Naive thymus-derived CD4-positive, alpha-beta T cell (primary cell): ENCODE results near the gene HJURP. TPM values are rescaled to one million over a fixed set of nuclear protein-coding genes. Genes with fewer than 3 reads are reported as not detected.

Experiments
- ATAC-seq: fragments of 150-1000 bp; cut with Tn5 transposase; 2 replicates; pipeline ENCODE4 v1.10.0; 2021; ENCODE audit warnings: mild to moderate bottlenecking, moderate library complexity
- CTCF ChIA-PET: fragments of 350-600 bp; sonication (Branson Sonifier 250); formaldehyde crosslinking; loops from one replicate; lab custom pipeline; 2021; ENCODE audit warnings: antibody characterized with exemption; lab: Charles Lee
- POLR2A ChIA-PET: fragments of 350-600 bp; sonication (Branson Sonifier 250); formaldehyde crosslinking; loops from one replicate; lab custom pipeline; 2021; ENCODE audit warnings: antibody characterized with exemption, inconsistent platforms; lab: Charles Lee
- DNase-seq, 9 donors: peaks; one replicate each; pipeline versions ENCODE4 v3.0.0 to v3.0.0-alpha.2; 2020 to 2022; ENCODE audit warnings: mixed read lengths in 1 of 9
- H3K27ac ChIP-seq: one replicate; pipeline ENCODE4 v1.7.0; 2013; ENCODE audit warnings: mild to moderate bottlenecking, low read depth, low read length, moderate library complexity
- H3K27me3 ChIP-seq, 2 donors: one replicate each; pipeline ENCODE4 v1.7.0; 2013; ENCODE audit warnings: low read length in 2 of 2, mild to moderate bottlenecking in 2 of 2, moderate library complexity in 2 of 2; ENCODE audit not compliant: control insufficient read depth in 2 of 2, insufficient read depth in 2 of 2
- H3K36me3 ChIP-seq, 3 experiments: 1 replicate in 2 of 3; 2 replicates in 1 of 3; pipeline ENCODE4 v1.7.0; 2013; ENCODE audit warnings: low read length in 3 of 3, mild to moderate bottlenecking in 3 of 3, moderate library complexity in 1 of 3; ENCODE audit not compliant: insufficient read depth in 3 of 3, control insufficient read depth in 2 of 3
- H3K4me1 ChIP-seq, 2 donors: one replicate each; pipeline ENCODE4 v1.7.0; 2013; ENCODE audit warnings: low read length in 2 of 2, mild to moderate bottlenecking in 2 of 2, moderate library complexity in 1 of 2; ENCODE audit not compliant: control insufficient read depth in 2 of 2, insufficient read depth in 2 of 2
- H3K4me3 ChIP-seq: 2 replicates; pipeline ENCODE4 v1.7.0; 2013; ENCODE audit warnings: mild to moderate bottlenecking, low read length
- H3K9me3 ChIP-seq, 3 experiments: 1 replicate in 2 of 3; 2 replicates in 1 of 3; pipeline ENCODE4 v1.7.0; 2013; ENCODE audit warnings: low read length in 3 of 3; ENCODE audit not compliant: control insufficient read depth in 2 of 3
- H3K27ac Mint-ChIP-seq, 9 donors: one replicate each; pipeline ENCODE4 v1.8.0; 2020 to 2022; ENCODE audit warnings: mixed read lengths in 9 of 9, mild to moderate bottlenecking in 8 of 9, moderate library complexity in 5 of 9, inconsistent platforms in 2 of 9
- H3K27me3 Mint-ChIP-seq, 5 donors: one replicate each; pipeline ENCODE4 v1.8.0; 2021 to 2022; ENCODE audit warnings: mixed read lengths in 5 of 5, mild to moderate bottlenecking in 1 of 5
- H3K36me3 Mint-ChIP-seq, 5 donors: one replicate each; pipeline ENCODE4 v1.8.0; 2020 to 2022; ENCODE audit warnings: mixed read lengths in 5 of 5, mild to moderate bottlenecking in 3 of 5, inconsistent platforms in 1 of 5
- H3K4me1 Mint-ChIP-seq, 7 donors: one replicate each; pipeline ENCODE4 v1.8.0; 2020 to 2022; ENCODE audit warnings: mixed read lengths in 7 of 7, mild to moderate bottlenecking in 3 of 7, inconsistent platforms in 1 of 7
- H3K4me3 Mint-ChIP-seq, 10 donors: one replicate each; pipeline ENCODE4 v1.8.0; 2020 to 2022; ENCODE audit warnings: mild to moderate bottlenecking in 10 of 10, mixed read lengths in 10 of 10, moderate library complexity in 6 of 10, inconsistent platforms in 2 of 10
- H3K9me3 Mint-ChIP-seq, 11 donors: one replicate each; pipeline ENCODE4 v1.8.0; 2020 to 2022; ENCODE audit warnings: mixed read lengths in 11 of 11, mild to moderate bottlenecking in 4 of 11, inconsistent platforms in 1 of 11, moderate library complexity in 1 of 11
- intact Hi-C, 2 donors: fragments of 100-400 bp; cut with micrococcal nuclease; formaldehyde crosslinking; loops; one replicate each; pipeline ENCODE4 v1.15.1; 2023
- polyA plus RNA-seq, 2 donors: library from polyadenylated mRNA; unstranded; fragments of 300-500 nt; fragmentation: Illumina TruSeq; gene quantifications; one replicate each; pipeline ENCODE4 v1.2.3, GENCODE V29; 2021
- total RNA-seq, 6 experiments: library from RNA in 5 of 6; stranded (reverse) in 5 of 6; gene quantifications; 1 replicate in 5 of 6; 2 replicates in 1 of 6; pipeline ENCODE4 v1.2.3 and lab custom pipeline; 2021 to 2026

HJURP gene
- total and polyA plus RNA-seq, 7 experiments from 2014 or later: 0.11 to 67.1 (median 0.34) TPM; not detected in 3

- CTCF ChIA-PET: no interaction called here
- Mint-ChIP-seq H3K27me3 (no peaks in the 10 kb centered on the region), H3K4me1 (peaks cover 0 to 13% (median 0%) of the 10 kb centered on the region in 7 donors), H3K9me3 (peaks cover 0 to 3% (median 0%) of the 10 kb centered on the region in 11 donors), H3K4me3 (no peak overlapping the region), H3K27ac (no peak overlapping the region), H3K36me3 (peaks cover 0 to 20% (median 0%) of the 10 kb centered on the region in 5 donors)
- H3K4me1 ChIP-seq: no peaks in the 10 kb centered on the region
- ATAC-seq (no peak), DNase-seq (no peak)
- no peak overlapping the region for H3K4me3 ChIP-seq
- intact Hi-C loops: no loop called here
- no peak overlapping the region for H3K27ac ChIP-seq
- H3K9me3 ChIP-seq: no peaks in the 10 kb centered on the region
- H3K36me3 ChIP-seq: no peaks in the 10 kb centered on the region
- POLR2A ChIA-PET: no interaction called here
- no peaks in the 10 kb centered on the region for H3K27me3 ChIP-seq
Measured at GRCh38 chr2:233833345-233833744, 21.0 kb downstream of the HJURP start.

DNA sequence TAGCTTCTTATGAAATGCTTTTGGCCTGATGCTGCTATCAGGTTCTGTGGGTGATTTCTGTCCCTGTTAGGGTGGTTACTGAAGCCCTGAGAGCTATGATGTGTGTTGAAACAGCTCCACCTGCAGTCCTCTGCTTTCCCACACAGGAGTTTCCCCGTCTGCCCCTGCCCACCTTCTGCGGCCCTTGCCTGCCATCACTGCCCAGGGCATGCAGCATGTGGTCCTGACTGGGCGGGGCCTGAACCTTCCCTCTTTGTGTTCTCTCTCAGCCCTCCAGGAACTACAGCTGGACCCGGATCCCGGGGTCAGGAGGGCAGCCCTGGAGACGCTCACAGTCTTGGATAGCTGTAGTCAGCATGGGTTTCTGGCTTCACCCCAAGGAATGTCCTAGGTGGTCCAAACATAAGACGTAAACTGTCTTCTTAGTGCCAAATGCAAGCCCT lies 21.4 kb downstream of the HJURP start:
- Mint-ChIP-seq H3K4me3 (no peak overlapping the region), H3K9me3 (peaks cover 0 to 3% (median 0%) of the 10 kb centered on the region in 11 donors), H3K36me3 (peaks cover 0 to 18% (median 0%) of the 10 kb centered on the region in 5 donors), H3K27ac (no peak overlapping the region), H3K4me1 (peaks cover 0 to 8% (median 0%) of the 10 kb centered on the region in 7 donors), H3K27me3 (no peaks in the 10 kb centered on the region)
- no peak for ATAC-seq
- no peak overlapping the region for H3K4me3 ChIP-seq
- H3K4me1 ChIP-seq: no peaks in the 10 kb centered on the region
- intact Hi-C loops: no loop called here
- no peak overlapping the region for H3K27ac ChIP-seq
- no peak for DNase-seq
- no peaks in the 10 kb centered on the region for H3K36me3 ChIP-seq
- no peaks in the 10 kb centered on the region for H3K27me3 ChIP-seq
- ChIA-PET POLR2A (no interaction called here), CTCF (no interaction called here)
- H3K9me3 ChIP-seq: no peaks in the 10 kb centered on the region

DNA sequence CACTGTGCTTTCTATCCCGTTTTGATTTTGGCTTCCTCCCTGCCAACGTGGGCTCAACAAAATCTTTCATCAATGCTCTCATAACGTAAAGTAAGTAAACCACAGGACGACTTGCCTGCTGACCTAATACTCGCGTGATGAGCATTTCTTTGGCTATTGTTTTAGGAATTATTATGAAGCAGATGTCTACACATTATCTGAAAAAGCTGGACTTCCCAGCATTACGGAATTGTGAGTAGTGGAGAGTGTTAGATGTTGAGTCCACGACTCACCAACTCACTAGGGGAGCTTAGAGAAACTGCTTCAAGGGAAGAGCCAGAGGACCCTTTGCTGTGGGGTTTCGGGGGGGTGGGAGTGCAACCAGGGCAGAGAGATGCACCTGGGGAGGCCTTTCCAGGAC lies 21.9 kb downstream of the HJURP start:
- peaks cover 0 to 3% (median 0%) of the 10 kb centered on the region in 11 donors for H3K9me3 Mint-ChIP-seq

DNA sequence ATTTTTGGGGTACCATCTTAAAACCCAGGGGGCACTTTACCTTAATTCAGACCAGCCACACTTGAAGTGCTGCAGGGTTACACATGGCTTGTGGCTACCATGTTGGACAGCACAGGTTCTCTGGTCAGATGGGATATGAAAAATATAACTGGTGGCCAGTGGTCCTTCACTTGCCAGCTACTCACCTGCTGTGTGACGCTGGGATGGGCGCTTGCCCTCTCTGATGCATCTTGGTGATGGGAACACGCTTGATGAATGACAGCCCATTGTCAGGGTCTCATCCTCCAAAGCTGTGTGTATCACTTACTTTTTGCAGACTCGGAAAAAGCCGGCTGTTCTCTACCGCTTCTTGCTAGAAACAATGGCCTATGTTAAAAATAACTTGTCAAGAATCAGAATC lies 22.5 kb downstream of the HJURP start:
- no peak overlapping the region for H3K4me3 Mint-ChIP-seq
- H3K4me1 Mint-ChIP-seq: peaks cover 0 to 5% (median 0%) of the 10 kb centered on the region in 7 donors
- no peaks in the 10 kb centered on the region for H3K4me1 ChIP-seq
- DNase-seq: no peak
- peaks cover 0 to 3% (median 0%) of the 10 kb centered on the region in 11 donors for H3K9me3 Mint-ChIP-seq
- no peaks in the 10 kb centered on the region for H3K27me3 ChIP-seq
- no peaks in the 10 kb centered on the region for H3K36me3 ChIP-seq
- H3K27me3 Mint-ChIP-seq: peaks cover 0 to 2% (median 0%) of the 10 kb centered on the region in 5 donors
- ChIA-PET POLR2A (no interaction called here), CTCF (no interaction called here)
- no peak for ATAC-seq
- no peak overlapping the region for H3K27ac Mint-ChIP-seq
- no peaks in the 10 kb centered on the region for H3K9me3 ChIP-seq
- H3K4me3 ChIP-seq: no peak overlapping the region
- peaks cover 0 to 12% (median 0%) of the 10 kb centered on the region in 5 donors for H3K36me3 Mint-ChIP-seq
- no peak overlapping the region for H3K27ac ChIP-seq
- intact Hi-C loops: no loop called here

More for the DNA sequence above, 21.9 kb downstream of the HJURP start:
- ATAC-seq (no peak), DNase-seq (no peak)
- intact Hi-C loops: no loop called here
- Mint-ChIP-seq H3K36me3 (peaks cover 0 to 15% (median 0%) of the 10 kb centered on the region in 5 donors), H3K4me1 (peaks cover 0 to 7% (median 0%) of the 10 kb centered on the region in 7 donors), H3K27me3 (no peaks in the 10 kb centered on the region), H3K4me3 (no peak overlapping the region), H3K27ac (no peak overlapping the region)
- H3K27ac ChIP-seq: no peak overlapping the region
- no peaks in the 10 kb centered on the region for H3K36me3 ChIP-seq
- no peaks in the 10 kb centered on the region for H3K27me3 ChIP-seq
- H3K4me3 ChIP-seq: no peak overlapping the region
- ChIA-PET POLR2A (no interaction called here), CTCF (no interaction called here)
- no peaks in the 10 kb centered on the region for H3K4me1 ChIP-seq
- H3K9me3 ChIP-seq: no peaks in the 10 kb centered on the region

- ChIA-PET POLR2A (no interaction called here), CTCF (no interaction called here)
- Mint-ChIP-seq H3K27ac (no peak overlapping the region), H3K4me3 (no peak overlapping the region), H3K36me3 (peaks cover 0 to 9% (median 0%) of the 10 kb centered on the region in 5 donors), H3K9me3 (peaks cover 0 to 2% (median 0%) of the 10 kb centered on the region in 11 donors), H3K4me1 (peaks cover 0 to 5% (median 0%) of the 10 kb centered on the region in 7 donors), H3K27me3 (peaks cover 0 to 9% (median 0%) of the 10 kb centered on the region in 5 donors)
- intact Hi-C loops: no loop called here
- Histone ChIP-seq H3K27me3 (no peaks in the 10 kb centered on the region), H3K4me3 (no peak overlapping the region), H3K9me3 (no peaks in the 10 kb centered on the region), H3K27ac (no peak overlapping the region), H3K4me1 (no peaks in the 10 kb centered on the region), H3K36me3 (no peaks in the 10 kb centered on the region)
- ATAC-seq (no peak), DNase-seq (no peak)
Measured at GRCh38 chr2:233831011-233831721, 23.2 kb downstream of the HJURP start.

- no peak for ATAC-seq
- Mint-ChIP-seq H3K27ac (no peak overlapping the region), H3K4me1 (peaks cover 0 to 5% (median 0%) of the 10 kb centered on the region in 7 donors), H3K4me3 (no peak overlapping the region), H3K27me3 (peaks cover 0 to 15% (median 0%) of the 10 kb centered on the region in 5 donors), H3K9me3 (peaks cover 0 to 4% (median 0%) of the 10 kb centered on the region in 11 donors), H3K36me3 (peaks cover 0 to 6% (median 0%) of the 10 kb centered on the region in 5 donors)
- no peak overlapping the region for H3K4me3 ChIP-seq
- intact Hi-C loops: no loop called here
- H3K9me3 ChIP-seq: no peaks in the 10 kb centered on the region
- CTCF ChIA-PET: no interaction called here
- no peak overlapping the region for H3K27ac ChIP-seq
- H3K36me3 ChIP-seq: no peaks in the 10 kb centered on the region
- POLR2A ChIA-PET: no interaction called here
- H3K27me3 ChIP-seq: no peaks in the 10 kb centered on the region
- no peak for DNase-seq
- H3K4me1 ChIP-seq: no peaks in the 10 kb centered on the region
Measured at GRCh38 chr2:233830111-233830802, 24.1 kb downstream of the HJURP start.
